Neural crest cell (in vitro differentiated cells): ENCODE measurements around the gene SLC43A3. TPM values are rescaled to one million over a fixed set of nuclear protein-coding genes. Genes with fewer than 3 reads are reported as not detected.

Source experiments
- DNase-seq: peaks from one replicate; pipeline ENCODE4 v3.0.0; 2021; ENCODE audit warnings: low read depth, mixed read lengths, low spot score
- H3K27ac Mint-ChIP-seq: one replicate; pipeline ENCODE4 v1.8.0; 2021; ENCODE audit warnings: mild to moderate bottlenecking, mixed read lengths; ENCODE audit not compliant: unreplicated experiment
- H3K27me3 Mint-ChIP-seq: 2 replicates; pipeline ENCODE4 v1.8.0; 2021; ENCODE audit warnings: low read depth, mild to moderate bottlenecking, mixed read lengths
- H3K36me3 Mint-ChIP-seq: 2 replicates; pipeline ENCODE4 v1.8.0; 2021; ENCODE audit warnings: low read depth, mild to moderate bottlenecking, mixed read lengths
- H3K4me1 Mint-ChIP-seq: 2 replicates; pipeline ENCODE4 v1.8.0; 2021; ENCODE audit warnings: mixed read lengths
- H3K4me3 Mint-ChIP-seq: one replicate; pipeline ENCODE4 v1.8.0; 2021; ENCODE audit warnings: mild to moderate bottlenecking, mixed read lengths
- H3K9me3 Mint-ChIP-seq: 2 replicates; pipeline ENCODE4 v1.8.0; 2021; ENCODE audit warnings: mixed read lengths
- total RNA-seq: library from RNA; stranded (reverse); gene quantifications from 2 replicates; pipeline ENCODE4 v1.2.1, GENCODE V29; 2021
- TF ChIP-seq, protein P1 (sequence below): fragments of 200-600 bp; sonication (generic); conservative IDR thresholded peaks from 2 replicates; pipeline ENCODE4 v1.5.0; 2021; ENCODE audit warnings: antibody characterized with exemption, mild to moderate bottlenecking

SLC43A3 gene
- total RNA-seq, 1 donor from 2014 or later, result 52.9 TPM

DNA sequence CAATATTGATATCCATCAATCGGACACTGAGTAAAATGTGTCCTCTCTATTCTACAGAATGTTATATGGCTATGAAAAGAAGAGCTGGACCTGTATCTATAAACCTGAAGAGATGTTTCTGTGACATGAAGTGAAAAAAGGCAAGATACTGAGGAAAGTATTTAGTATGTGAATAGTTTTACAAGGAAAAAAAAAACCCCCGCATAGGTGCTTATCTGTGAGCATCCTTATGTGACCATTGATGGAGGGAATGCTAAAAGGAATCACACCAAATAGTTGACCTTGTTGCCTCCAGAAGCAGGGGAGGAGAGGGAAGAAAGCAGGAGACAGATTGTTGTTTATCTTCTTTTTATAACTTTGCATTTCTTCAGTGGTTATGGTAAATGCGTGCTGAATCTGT, 35.8 kb downstream of the SLC43A3 start:
- DNase-seq, result no peak
- H3K27ac Mint-ChIP-seq, result no peak overlapping the region
- no peaks in the 10 kb centered on the region for H3K4me1 Mint-ChIP-seq
- TF ChIP-seq, protein P1, sequence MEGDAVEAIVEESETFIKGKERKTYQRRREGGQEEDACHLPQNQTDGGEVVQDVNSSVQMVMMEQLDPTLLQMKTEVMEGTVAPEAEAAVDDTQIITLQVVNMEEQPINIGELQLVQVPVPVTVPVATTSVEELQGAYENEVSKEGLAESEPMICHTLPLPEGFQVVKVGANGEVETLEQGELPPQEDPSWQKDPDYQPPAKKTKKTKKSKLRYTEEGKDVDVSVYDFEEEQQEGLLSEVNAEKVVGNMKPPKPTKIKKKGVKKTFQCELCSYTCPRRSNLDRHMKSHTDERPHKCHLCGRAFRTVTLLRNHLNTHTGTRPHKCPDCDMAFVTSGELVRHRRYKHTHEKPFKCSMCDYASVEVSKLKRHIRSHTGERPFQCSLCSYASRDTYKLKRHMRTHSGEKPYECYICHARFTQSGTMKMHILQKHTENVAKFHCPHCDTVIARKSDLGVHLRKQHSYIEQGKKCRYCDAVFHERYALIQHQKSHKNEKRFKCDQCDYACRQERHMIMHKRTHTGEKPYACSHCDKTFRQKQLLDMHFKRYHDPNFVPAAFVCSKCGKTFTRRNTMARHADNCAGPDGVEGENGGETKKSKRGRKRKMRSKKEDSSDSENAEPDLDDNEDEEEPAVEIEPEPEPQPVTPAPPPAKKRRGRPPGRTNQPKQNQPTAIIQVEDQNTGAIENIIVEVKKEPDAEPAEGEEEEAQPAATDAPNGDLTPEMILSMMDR, result no peak
- no peaks in the 10 kb centered on the region for H3K9me3 Mint-ChIP-seq
- H3K36me3 Mint-ChIP-seq, result no peaks in the 10 kb centered on the region
- H3K27me3 Mint-ChIP-seq, result peaks cover 47% of the 10 kb centered on the region
- H3K4me3 Mint-ChIP-seq, result no peak overlapping the region

- no peak within 1 kb of the TSS for H3K27ac Mint-ChIP-seq
- H3K36me3 Mint-ChIP-seq, result no peaks in the 10 kb centered on the region
- TF ChIP-seq, protein P1, result no peak
- H3K9me3 Mint-ChIP-seq, result no peaks in the 10 kb centered on the region
- peaks cover 51% of the 10 kb centered on the region for H3K27me3 Mint-ChIP-seq
- H3K4me1 Mint-ChIP-seq, result no peaks in the 10 kb centered on the region
- no peak for DNase-seq
- H3K4me3 Mint-ChIP-seq, result no peak within 1 kb of the TSS
Observed at GRCh38 chr11:57390535-57390934, 36.4 kb downstream of the SLC43A3 start, which contains the start of gene PRG2. PRG2 (minus strand) TSS chr11:57390650; CDS start chr11:57389944, 706 bp downstream.

DNA sequence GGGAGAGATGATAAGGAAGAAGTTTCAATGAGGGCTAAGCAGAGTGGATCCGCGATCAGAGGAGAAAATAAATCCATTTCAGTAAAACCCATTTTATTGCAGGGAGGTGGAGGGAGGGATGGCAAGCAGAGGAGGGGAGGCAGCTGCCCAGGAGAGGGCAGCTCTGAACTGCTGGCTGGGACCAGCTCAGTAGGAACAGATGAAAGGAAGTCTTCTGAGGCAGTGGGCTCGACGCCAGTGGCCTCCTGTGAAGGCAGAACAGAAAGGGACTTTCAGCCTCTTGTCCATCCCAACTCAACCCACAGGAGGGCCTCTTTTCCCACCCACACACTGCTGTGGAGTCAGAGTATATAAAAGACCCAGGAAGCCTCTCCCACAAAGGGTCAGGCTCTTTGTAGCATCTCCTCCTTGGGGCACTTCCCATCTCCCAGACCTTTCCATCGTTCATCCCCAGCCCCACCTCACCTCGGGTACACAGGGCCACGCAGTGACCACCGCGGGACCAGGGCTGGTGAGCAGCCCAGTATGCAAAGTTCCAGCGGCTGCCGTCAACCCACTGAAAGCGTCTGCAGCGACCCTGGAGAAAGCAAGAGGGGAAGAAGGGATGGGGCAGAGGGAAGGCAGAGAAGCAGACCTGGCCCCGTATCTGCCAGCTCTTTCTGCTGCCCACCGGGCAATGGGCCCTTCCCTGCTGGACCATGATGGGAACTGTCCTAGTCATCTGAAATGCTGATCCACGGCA, 39.5 kb downstream of the SLC43A3 start:
- no peak for DNase-seq
- H3K4me3 Mint-ChIP-seq, result no peak overlapping the region
- no peaks in the 10 kb centered on the region for H3K36me3 Mint-ChIP-seq
- no peaks in the 10 kb centered on the region for H3K4me1 Mint-ChIP-seq
- H3K27me3 Mint-ChIP-seq, result peaks cover 49% of the 10 kb centered on the region
- TF ChIP-seq, protein P1, result no peak
- no peak overlapping the region for H3K27ac Mint-ChIP-seq
- H3K9me3 Mint-ChIP-seq, result no peaks in the 10 kb centered on the region

DNA sequence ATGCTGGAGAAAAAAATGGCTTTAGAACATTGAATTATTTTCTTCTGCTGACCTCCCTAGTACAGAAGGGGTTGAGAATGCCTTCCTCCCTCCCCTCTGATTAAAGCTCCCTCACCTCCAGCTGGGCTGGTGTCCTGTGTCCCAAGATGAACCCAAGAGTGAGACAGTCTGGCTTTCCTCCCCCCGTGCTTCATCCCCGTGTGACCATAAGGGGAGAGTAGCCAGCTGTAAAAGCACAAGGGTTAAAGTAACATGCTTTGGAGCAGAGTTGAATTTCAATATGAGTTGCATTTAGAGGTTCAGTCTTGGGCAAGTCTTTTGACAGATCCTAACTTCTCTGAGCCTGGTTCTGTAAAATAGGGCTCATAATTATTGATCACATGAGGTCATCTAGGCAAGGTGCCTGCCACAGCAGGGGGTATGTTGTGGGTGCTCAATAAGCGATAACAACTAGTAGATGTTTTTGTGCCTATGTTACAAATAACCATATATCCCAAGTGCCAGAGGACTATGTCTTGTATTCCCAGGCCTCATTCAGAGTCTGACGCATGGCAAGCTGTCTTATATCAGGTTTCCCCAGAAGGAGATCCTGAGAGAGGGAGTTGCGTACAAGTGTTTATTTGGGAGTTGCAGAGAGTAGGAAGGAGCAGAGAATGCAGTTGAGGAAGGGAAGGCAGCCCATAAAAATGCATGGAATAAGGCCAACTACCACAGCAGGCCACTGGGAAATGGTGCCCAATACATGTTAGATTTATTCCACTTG, 40.6 kb downstream of the SLC43A3 start:
- Mint-ChIP-seq H3K9me3 (no peaks in the 10 kb centered on the region), H3K27me3 (peaks cover 55% of the 10 kb centered on the region), H3K36me3 (no peaks in the 10 kb centered on the region), H3K27ac (no peak overlapping the region), H3K4me3 (no peak overlapping the region), H3K4me1 (no peaks in the 10 kb centered on the region)
- no peak for DNase-seq
- TF ChIP-seq, protein P1, result no peak

GRCh38 chr11:57380975-57381374, 45.9 kb downstream of the SLC43A3 start, which contains the start of gene PRG3:
PRG3 (minus strand) TSS chr11:57381150; CDS start chr11:57380708, 442 bp downstream.
- Mint-ChIP-seq H3K4me3 (no peak within 1 kb of the TSS), H3K27me3 (peaks cover 64% of the 10 kb centered on the region), H3K9me3 (no peaks in the 10 kb centered on the region), H3K4me1 (no peaks in the 10 kb centered on the region), H3K36me3 (no peaks in the 10 kb centered on the region), H3K27ac (no peak within 1 kb of the TSS)
- TF ChIP-seq, protein P1, result no peak
- DNase-seq, result no peak
